ENCODE results near the gene COL8A1. TPM values are rescaled to one million over a fixed set of nuclear protein-coding genes. Genes with fewer than 3 reads are reported as not detected.

Gene COL8A1
- total RNA-seq, 2 donors from 2014 or later = 0.10 TPM; not detected in 1

GRCh38 chr3:99668044-99668443 is 29.6 kb downstream of the COL8A1 start:
- peaks cover 0 to 2% of the 10 kb centered on the region in 2 donors for H3K27me3 Mint-ChIP-seq

GRCh38 chr3:99669879-99670555 is 31.6 kb downstream of the COL8A1 start:
- H3K36me3 Mint-ChIP-seq = no peaks in the 10 kb centered on the region
- H3K4me3 Mint-ChIP-seq = no peak overlapping the region
- H3K4me1 Mint-ChIP-seq (ENCODE audit: low read depth in 2 of 2) = no peaks in the 10 kb centered on the region
- DNase-seq (ENCODE audit: low spot score) (no peak), ATAC-seq (no peak)
- H3K27ac Mint-ChIP-seq = no peak overlapping the region
- no peaks in the 10 kb centered on the region for H3K9me3 Mint-ChIP-seq
- H3K27me3 Mint-ChIP-seq = peaks cover 0 to 1% of the 10 kb centered on the region in 2 donors

More at GRCh38 chr3:99668044-99668443, 29.6 kb downstream of the COL8A1 start:
- no peak for DNase-seq (ENCODE audit: low spot score)
- Mint-ChIP-seq H3K4me1 (ENCODE audit: low read depth in 2 of 2) (no peaks in the 10 kb centered on the region), H3K9me3 (no peaks in the 10 kb centered on the region), H3K4me3 (no peak overlapping the region), H3K36me3 (no peaks in the 10 kb centered on the region), H3K27ac (no peak overlapping the region)
- no peak for ATAC-seq

GRCh38 chr3:99670556-99670950 is 32.2 kb downstream of the COL8A1 start:
- Mint-ChIP-seq H3K4me3 (no peak overlapping the region), H3K36me3 (no peaks in the 10 kb centered on the region), H3K9me3 (no peaks in the 10 kb centered on the region), H3K4me1 (ENCODE audit: low read depth in 2 of 2) (no peaks in the 10 kb centered on the region), H3K27ac (no peak overlapping the region), H3K27me3 (no peaks in the 10 kb centered on the region)
- ATAC-seq = no peak
- DNase-seq (ENCODE audit: low spot score) = no peak

- ATAC-seq (no peak), DNase-seq (ENCODE audit: low spot score) (no peak)
- Mint-ChIP-seq H3K4me1 (ENCODE audit: low read depth in 2 of 2) (no peaks in the 10 kb centered on the region), H3K36me3 (no peaks in the 10 kb centered on the region), H3K4me3 (no peak overlapping the region), H3K27ac (no peak overlapping the region), H3K9me3 (no peaks in the 10 kb centered on the region), H3K27me3 (no peaks in the 10 kb centered on the region)
Measured at GRCh38 chr3:99674086-99674789, 35.8 kb downstream of the COL8A1 start.

- Mint-ChIP-seq H3K27me3 (no peaks in the 10 kb centered on the region), H3K4me1 (ENCODE audit: low read depth in 2 of 2) (no peaks in the 10 kb centered on the region), H3K4me3 (no peak overlapping the region), H3K9me3 (no peaks in the 10 kb centered on the region), H3K36me3 (no peaks in the 10 kb centered on the region), H3K27ac (no peak overlapping the region)
- no peak for DNase-seq (ENCODE audit: low spot score)
- no peak for ATAC-seq
Measured at GRCh38 chr3:99678023-99678422, 39.6 kb downstream of the COL8A1 start.

- H3K4me3 Mint-ChIP-seq = no peak overlapping the region
- ATAC-seq (no peak), DNase-seq (ENCODE audit: low spot score) (no peak)
- H3K4me1 Mint-ChIP-seq (ENCODE audit: low read depth in 2 of 2) = no peaks in the 10 kb centered on the region
- no peaks in the 10 kb centered on the region for H3K9me3 Mint-ChIP-seq
- no peak overlapping the region for H3K27ac Mint-ChIP-seq
- no peaks in the 10 kb centered on the region for H3K36me3 Mint-ChIP-seq
- no peaks in the 10 kb centered on the region for H3K27me3 Mint-ChIP-seq
Measured at GRCh38 chr3:99678896-99679295, 40.5 kb downstream of the COL8A1 start.

GRCh38 chr3:99681512-99681911 is 43.1 kb downstream of the COL8A1 start:
- H3K36me3 Mint-ChIP-seq = no peaks in the 10 kb centered on the region
- H3K4me3 Mint-ChIP-seq = no peak overlapping the region
- H3K27me3 Mint-ChIP-seq = no peaks in the 10 kb centered on the region
- DNase-seq (ENCODE audit: low spot score) (no peak), ATAC-seq (no peak)
- H3K9me3 Mint-ChIP-seq = no peaks in the 10 kb centered on the region
- no peak overlapping the region for H3K27ac Mint-ChIP-seq
- no peaks in the 10 kb centered on the region for H3K4me1 Mint-ChIP-seq (ENCODE audit: low read depth in 2 of 2)

- Mint-ChIP-seq H3K27me3 (no peaks in the 10 kb centered on the region), H3K36me3 (no peaks in the 10 kb centered on the region), H3K27ac (no peak overlapping the region), H3K4me3 (no peak overlapping the region), H3K4me1 (ENCODE audit: low read depth in 2 of 2) (no peaks in the 10 kb centered on the region), H3K9me3 (no peaks in the 10 kb centered on the region)
- DNase-seq (ENCODE audit: low spot score) (no peak), ATAC-seq (no peak)
Measured at GRCh38 chr3:99681976-99682375, 43.6 kb downstream of the COL8A1 start.

GRCh38 chr3:99683465-99683864 is 45.1 kb downstream of the COL8A1 start:
- Mint-ChIP-seq H3K4me3 (no peak overlapping the region), H3K27ac (no peak overlapping the region), H3K9me3 (no peaks in the 10 kb centered on the region), H3K36me3 (no peaks in the 10 kb centered on the region), H3K4me1 (ENCODE audit: low read depth in 2 of 2) (no peaks in the 10 kb centered on the region), H3K27me3 (no peaks in the 10 kb centered on the region)
- DNase-seq (ENCODE audit: low spot score) = no peak
- ATAC-seq = no peak

GRCh38 chr3:99683876-99684275 is 45.5 kb downstream of the COL8A1 start:
- Mint-ChIP-seq H3K36me3 (no peaks in the 10 kb centered on the region), H3K4me3 (no peak overlapping the region), H3K27ac (no peak overlapping the region), H3K4me1 (ENCODE audit: low read depth in 2 of 2) (no peaks in the 10 kb centered on the region), H3K9me3 (no peaks in the 10 kb centered on the region), H3K27me3 (no peaks in the 10 kb centered on the region)
- DNase-seq (ENCODE audit: low spot score) (no peak), ATAC-seq (no peak)

GRCh38 chr3:99684644-99685043 is 46.2 kb downstream of the COL8A1 start:
- DNase-seq (ENCODE audit: low spot score) = no peak
- H3K4me1 Mint-ChIP-seq (ENCODE audit: low read depth in 2 of 2) = no peaks in the 10 kb centered on the region
- no peak overlapping the region for H3K4me3 Mint-ChIP-seq

GRCh38 chr3:99686469-99686868 is 48.1 kb downstream of the COL8A1 start:
- ATAC-seq (no peak), DNase-seq (ENCODE audit: low spot score) (no peak)
- no peaks in the 10 kb centered on the region for H3K36me3 Mint-ChIP-seq
- H3K27ac Mint-ChIP-seq = no peak overlapping the region
- H3K9me3 Mint-ChIP-seq = no peaks in the 10 kb centered on the region
- H3K4me3 Mint-ChIP-seq = no peak overlapping the region
- no peaks in the 10 kb centered on the region for H3K27me3 Mint-ChIP-seq
- H3K4me1 Mint-ChIP-seq (ENCODE audit: low read depth in 2 of 2) = no peaks in the 10 kb centered on the region

More at GRCh38 chr3:99684644-99685043, 46.2 kb downstream of the COL8A1 start:
- no peaks in the 10 kb centered on the region for H3K36me3 Mint-ChIP-seq
- H3K9me3 Mint-ChIP-seq = no peaks in the 10 kb centered on the region
- H3K27ac Mint-ChIP-seq = no peak overlapping the region
- no peaks in the 10 kb centered on the region for H3K27me3 Mint-ChIP-seq
- ATAC-seq = no peak

GRCh38 chr3:99686955-99687612 is 48.7 kb downstream of the COL8A1 start:
- Mint-ChIP-seq H3K27ac (no peak overlapping the region), H3K27me3 (no peaks in the 10 kb centered on the region), H3K36me3 (no peaks in the 10 kb centered on the region), H3K9me3 (no peaks in the 10 kb centered on the region), H3K4me1 (ENCODE audit: low read depth in 2 of 2) (no peaks in the 10 kb centered on the region), H3K4me3 (no peak overlapping the region)
- ATAC-seq (no peak), DNase-seq (ENCODE audit: low spot score) (no peak)

- DNase-seq (ENCODE audit: low spot score) (no peak), ATAC-seq (no peak)
- H3K4me1 Mint-ChIP-seq (ENCODE audit: low read depth in 2 of 2) = no peaks in the 10 kb centered on the region
Measured at GRCh38 chr3:99690761-99691369, 52.5 kb downstream of the COL8A1 start.

More at GRCh38 chr3:99690761-99691369, 52.5 kb downstream of the COL8A1 start:
- Mint-ChIP-seq H3K9me3 (no peaks in the 10 kb centered on the region), H3K27me3 (peaks cover 0 to 7% of the 10 kb centered on the region in 2 donors), H3K27ac (no peak overlapping the region), H3K4me3 (no peak overlapping the region), H3K36me3 (no peaks in the 10 kb centered on the region)

Measured in natural killer cell treated with Interleukin-12 subunit alpha and Interleukin-12 subunit beta and Interleukin-15 and Interleukin-18, amount 100 ng/mL, for 72 hours (primary cell).